ENCODE results near the gene UGT1A1.

DNA sequence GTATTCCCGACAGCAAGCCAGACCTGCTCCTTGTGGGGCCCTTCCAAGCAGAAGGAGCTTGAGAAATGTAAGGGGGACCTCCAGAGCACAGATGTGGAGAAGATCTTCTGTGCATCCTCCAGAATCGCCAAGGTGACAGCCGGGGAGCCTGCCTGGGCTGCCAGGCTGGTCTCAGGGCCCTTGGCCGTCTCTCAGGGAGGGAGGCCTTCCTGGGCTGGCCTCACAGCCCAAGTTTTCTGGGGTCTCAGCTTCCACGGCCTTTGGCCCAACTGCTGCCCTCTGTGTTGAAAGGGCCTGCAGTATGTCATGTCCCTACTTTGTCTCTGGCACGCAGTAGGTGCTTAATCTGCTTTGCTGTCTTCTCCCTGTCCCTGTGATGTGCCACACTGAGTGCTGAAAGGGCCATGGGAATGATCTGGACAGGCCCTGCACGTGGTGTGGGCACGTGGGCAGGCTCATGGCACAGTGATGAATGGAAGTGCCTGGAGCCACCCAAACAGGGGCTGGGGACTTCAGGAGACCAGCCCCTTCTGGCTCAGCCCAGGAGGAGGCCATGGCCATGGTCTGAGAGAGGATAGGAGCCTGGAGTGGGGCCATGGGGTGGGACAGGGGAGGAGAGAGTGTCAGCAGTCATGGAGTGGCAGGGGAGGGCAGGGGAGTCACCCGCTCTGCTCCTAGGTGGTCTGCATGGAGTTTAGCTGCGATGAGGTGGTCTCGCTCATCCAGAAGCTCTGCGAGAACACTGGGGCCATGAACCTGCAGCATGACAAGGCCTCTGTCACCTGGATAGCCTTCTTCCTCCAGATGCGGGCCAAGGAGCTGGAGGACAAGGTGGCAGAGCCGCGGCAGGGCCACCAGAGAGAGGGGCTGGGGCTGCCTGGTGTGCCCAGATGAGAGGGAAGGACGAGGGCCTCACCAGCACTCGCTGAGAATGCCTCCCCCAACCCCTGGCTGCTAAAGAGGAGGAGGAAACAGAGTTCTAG, 58.9 kb downstream of the UGT1A1 start:
- TF ChIP-seq, protein P1, sequence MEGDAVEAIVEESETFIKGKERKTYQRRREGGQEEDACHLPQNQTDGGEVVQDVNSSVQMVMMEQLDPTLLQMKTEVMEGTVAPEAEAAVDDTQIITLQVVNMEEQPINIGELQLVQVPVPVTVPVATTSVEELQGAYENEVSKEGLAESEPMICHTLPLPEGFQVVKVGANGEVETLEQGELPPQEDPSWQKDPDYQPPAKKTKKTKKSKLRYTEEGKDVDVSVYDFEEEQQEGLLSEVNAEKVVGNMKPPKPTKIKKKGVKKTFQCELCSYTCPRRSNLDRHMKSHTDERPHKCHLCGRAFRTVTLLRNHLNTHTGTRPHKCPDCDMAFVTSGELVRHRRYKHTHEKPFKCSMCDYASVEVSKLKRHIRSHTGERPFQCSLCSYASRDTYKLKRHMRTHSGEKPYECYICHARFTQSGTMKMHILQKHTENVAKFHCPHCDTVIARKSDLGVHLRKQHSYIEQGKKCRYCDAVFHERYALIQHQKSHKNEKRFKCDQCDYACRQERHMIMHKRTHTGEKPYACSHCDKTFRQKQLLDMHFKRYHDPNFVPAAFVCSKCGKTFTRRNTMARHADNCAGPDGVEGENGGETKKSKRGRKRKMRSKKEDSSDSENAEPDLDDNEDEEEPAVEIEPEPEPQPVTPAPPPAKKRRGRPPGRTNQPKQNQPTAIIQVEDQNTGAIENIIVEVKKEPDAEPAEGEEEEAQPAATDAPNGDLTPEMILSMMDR (IDR thresholded peaks at IDR 0.05), result no peak
- no peak for TF ChIP-seq POLR2A (IDR thresholded peaks at IDR 0.05)

All from Peyer's patch (tissue), 4 donors.